ENCODE measurements around the gene DAB1. TPM values are rescaled to one million over a fixed set of nuclear protein-coding genes. Genes with fewer than 3 reads are reported as not detected.

The DAB1 gene
- total RNA-seq, 4 donors from 2014 or later: 0.22 TPM; not detected in 3

- no peak for TF ChIP-seq CTCF (IDR thresholded peaks at IDR 0.05 in 4 of 5, conservative IDR thresholded peaks at IDR 0.05 in 1 of 5)
- no peak for TF ChIP-seq POLR2A (IDR thresholded peaks at IDR 0.05)
- Histone ChIP-seq H3K27me3 (no peaks in the 10 kb centered on the region), H3K4me3 (no peak overlapping the region), H3K9me3 (no peaks in the 10 kb centered on the region), H3K4me1 (no peaks in the 10 kb centered on the region), H3K27ac (no peak overlapping the region), H3K36me3 (no peaks in the 10 kb centered on the region)
- ATAC-seq (no peak), DNase-seq (no peak)
- in situ Hi-C loops (cut with MboI; ENCODE audit: low sequenced_read_pairs in 4 of 4) (no loop called here), intact Hi-C loops (cut with DNase I; ENCODE audit: low total_unique reads) (no loop called here)
Observed at GRCh38 chr1:57010511-57010910, 413.3 kb downstream of the DAB1 start.

- Histone ChIP-seq H3K4me3 (no peak overlapping the region), H3K9me3 (no peaks in the 10 kb centered on the region), H3K27me3 (no peaks in the 10 kb centered on the region), H3K4me1 (no peaks in the 10 kb centered on the region), H3K27ac (no peak overlapping the region), H3K36me3 (no peaks in the 10 kb centered on the region)
- in situ Hi-C loops (cut with MboI; ENCODE audit: low sequenced_read_pairs in 4 of 4) (no loop called here), intact Hi-C loops (cut with DNase I; ENCODE audit: low total_unique reads) (no loop called here)
- no peak for DNase-seq
- TF ChIP-seq POLR2A (IDR thresholded peaks at IDR 0.05) (no peak), CTCF (IDR thresholded peaks at IDR 0.05 in 4 of 5, conservative IDR thresholded peaks at IDR 0.05 in 1 of 5) (no peak)
- ATAC-seq: no peak
Observed at GRCh38 chr1:57007948-57008347, 415.9 kb downstream of the DAB1 start.

- TF ChIP-seq POLR2A (IDR thresholded peaks at IDR 0.05): no peak
- no peak for TF ChIP-seq CTCF (IDR thresholded peaks at IDR 0.05 in 4 of 5, conservative IDR thresholded peaks at IDR 0.05 in 1 of 5)
- Histone ChIP-seq H3K27me3 (no peaks in the 10 kb centered on the region), H3K4me1 (no peaks in the 10 kb centered on the region), H3K27ac (no peak overlapping the region), H3K4me3 (no peak overlapping the region), H3K9me3 (no peaks in the 10 kb centered on the region), H3K36me3 (no peaks in the 10 kb centered on the region)
- in situ Hi-C loops (cut with MboI; ENCODE audit: low sequenced_read_pairs in 4 of 4) (no loop called here), intact Hi-C loops (cut with DNase I; ENCODE audit: low total_unique reads) (no loop called here)
- DNase-seq (no peak), ATAC-seq (no peak)
Observed at GRCh38 chr1:57007472-57007871, 416.4 kb downstream of the DAB1 start.

- intact Hi-C loops (cut with DNase I; ENCODE audit: low total_unique reads): no loop called here
- Histone ChIP-seq H3K36me3 (no peaks in the 10 kb centered on the region), H3K4me3 (no peak overlapping the region), H3K27me3 (no peaks in the 10 kb centered on the region), H3K27ac (no peak overlapping the region), H3K9me3 (no peaks in the 10 kb centered on the region), H3K4me1 (no peaks in the 10 kb centered on the region)
- no peak for ATAC-seq
- in situ Hi-C loops (cut with MboI; ENCODE audit: low sequenced_read_pairs in 4 of 4): no loop called here
- TF ChIP-seq CTCF (IDR thresholded peaks at IDR 0.05 in 4 of 5, conservative IDR thresholded peaks at IDR 0.05 in 1 of 5) (no peak), POLR2A (IDR thresholded peaks at IDR 0.05) (no peak)
- DNase-seq: no peak
Observed at GRCh38 chr1:57003398-57004139, 420.3 kb downstream of the DAB1 start.
